GM19240 (cell line): ENCODE data around the gene C19orf38.

ENCODE experiments used
- DNase-seq: peaks from one replicate; pipeline ENCODE4 v3.0.0; 2011; ENCODE audit warnings: low spot score; ENCODE audit not compliant: insufficient read length

Gene C19orf38

GRCh38 chr19:10848230-10848856 is at the start of gene C19orf38:
Gene C19orf38, plus strand, starts transcription at chr19:10848415. Its CDS starts 94 bp downstream, at chr19:10848509.
- no peak for DNase-seq

GRCh38 chr19:10800488-10800887 is 47.7 kb upstream of the C19orf38 start:
- no peak for DNase-seq

GRCh38 chr19:10802479-10802878 is 45.7 kb upstream of the C19orf38 start:
- DNase-seq = no peak

- DNase-seq = no peak
Measured at GRCh38 chr19:10803252-10803651, 45.0 kb upstream of the C19orf38 start.

- DNase-seq = no peak
Measured at GRCh38 chr19:10805065-10805757, 43.0 kb upstream of the C19orf38 start.

- no peak for DNase-seq
Measured at GRCh38 chr19:10805758-10806247, 42.4 kb upstream of the C19orf38 start.

- DNase-seq = no peak
Measured at GRCh38 chr19:10808937-10809649, 39.1 kb upstream of the C19orf38 start.

- no peak for DNase-seq
Measured at GRCh38 chr19:10809651-10810285, 38.4 kb upstream of the C19orf38 start.

- no peak for DNase-seq
Measured at GRCh38 chr19:10811391-10812111, 36.7 kb upstream of the C19orf38 start.

- no peak for DNase-seq
Measured at GRCh38 chr19:10812196-10812595, 36.0 kb upstream of the C19orf38 start.

- no peak for DNase-seq
Measured at GRCh38 chr19:10812902-10813404, 35.3 kb upstream of the C19orf38 start.

- DNase-seq = no peak
Measured at GRCh38 chr19:10815007-10815536, 33.1 kb upstream of the C19orf38 start.

GRCh38 chr19:10815969-10816644 is 32.1 kb upstream of the C19orf38 start:
- no peak for DNase-seq

GRCh38 chr19:10816691-10817090 is 31.5 kb upstream of the C19orf38 start:
- DNase-seq = no peak

GRCh38 chr19:10817291-10818038 is 30.8 kb upstream of the C19orf38 start:
- no peak for DNase-seq

GRCh38 chr19:10818301-10819123 is 29.7 kb upstream of the C19orf38 start:
- DNase-seq = no peak

- DNase-seq = no peak
Measured at GRCh38 chr19:10819124-10820060, 28.8 kb upstream of the C19orf38 start.
